ENCODE data around the gene PSMC4. TPM values are rescaled to one million over a fixed set of nuclear protein-coding genes. Genes with fewer than 3 reads are reported as not detected.

The PSMC4 gene
- polyA plus RNA-seq, 3 donors: 67.0 to 85.8 (median 79.6) TPM

DNA sequence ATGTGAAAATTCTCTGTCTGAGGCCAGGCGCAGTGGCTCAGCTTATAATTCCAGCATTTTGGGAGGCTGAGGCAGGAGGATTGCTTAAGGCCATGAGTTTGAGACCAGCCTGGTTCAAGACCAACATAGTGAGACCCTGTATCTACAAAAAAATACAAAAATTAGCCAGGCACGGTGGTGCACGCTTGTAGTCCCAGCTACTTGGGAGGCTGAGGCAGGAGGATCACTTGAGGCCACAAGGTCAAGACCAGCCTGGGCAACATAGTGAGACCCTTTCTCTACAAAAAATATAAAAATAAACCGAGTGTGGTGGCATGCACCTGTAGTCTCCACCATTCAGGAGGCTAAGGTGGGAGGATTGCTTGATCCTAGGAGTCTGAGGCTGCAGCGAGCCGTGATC, 34.3 kb upstream of the PSMC4 start:
- no peak overlapping the region for H2AFZ ChIP-seq (ENCODE audit: insufficient read depth, low read depth, low read length, poor library complexity, severe bottlenecking)
- H3K4me2 ChIP-seq (replicated peaks; ENCODE audit: extremely low read depth, low read length, poor library complexity, severe bottlenecking): no peak overlapping the region
- H3K36me3 ChIP-seq (replicated peaks in 1 of 2; ENCODE audit: control insufficient read depth in 1 of 2, insufficient read depth in 2 of 2, low read length in 2 of 2): no peaks in the 10 kb centered on the region
- H3K9me3 ChIP-seq (replicated peaks in 1 of 2; ENCODE audit: control insufficient read depth in 1 of 2, insufficient read depth in 1 of 2, low read length in 2 of 2): peaks cover 12 to 21% of the 10 kb centered on the region in 2 donors
- Mint-ChIP-seq H3K36me3 (peaks cover 12 to 21% of the 10 kb centered on the region in 2 donors), H3K4me1 (peaks cover 54% of the 10 kb centered on the region), H3K9me3 (peaks cover 15 to 36% (median 27%) of the 10 kb centered on the region in 7 donors), H3K4me3 (peak overlapping the region in 1 of 2 donors; percentile 83), H3K27ac (no peak overlapping the region), H3K27me3 (ENCODE audit: low read depth in 3 of 3) (peaks cover 76 to 98% (median 86%) of the 10 kb centered on the region in 3 donors)
- no peak for DNase-seq
- H3K27ac ChIP-seq (ENCODE audit: low read depth in 1 of 2, low read length in 2 of 2): no peak overlapping the region
- H4K20me1 ChIP-seq (ENCODE audit: insufficient read depth, low read length): no peaks in the 10 kb centered on the region
- intact Hi-C loops (cut with micrococcal nuclease): no loop called here
- no peak overlapping the region for H3K4me3 ChIP-seq (replicated peaks in 1 of 3; ENCODE audit: low read depth in 2 of 3, low read length in 3 of 3)
- peaks cover 37 to 80% of the 10 kb centered on the region in 2 donors for H3K27me3 ChIP-seq (ENCODE audit: control insufficient read depth in 2 of 2, insufficient read depth in 2 of 2, low read length in 2 of 2)
- no peak overlapping the region for H3K9ac ChIP-seq (ENCODE audit: insufficient read depth, low read length, poor library complexity, severe bottlenecking)
- 100% methylated on average over 3 of the region's 6 CpGs for WGBS (ENCODE audit: insufficient coverage)
- H3K79me2 ChIP-seq (ENCODE audit: insufficient read depth, low read length): no peaks in the 10 kb centered on the region
- H3K4me1 ChIP-seq (ENCODE audit: control insufficient read depth in 1 of 2, insufficient read depth in 2 of 2, low read length in 2 of 2): peaks cover 43 to 70% of the 10 kb centered on the region in 2 donors
- TF ChIP-seq, protein P1, sequence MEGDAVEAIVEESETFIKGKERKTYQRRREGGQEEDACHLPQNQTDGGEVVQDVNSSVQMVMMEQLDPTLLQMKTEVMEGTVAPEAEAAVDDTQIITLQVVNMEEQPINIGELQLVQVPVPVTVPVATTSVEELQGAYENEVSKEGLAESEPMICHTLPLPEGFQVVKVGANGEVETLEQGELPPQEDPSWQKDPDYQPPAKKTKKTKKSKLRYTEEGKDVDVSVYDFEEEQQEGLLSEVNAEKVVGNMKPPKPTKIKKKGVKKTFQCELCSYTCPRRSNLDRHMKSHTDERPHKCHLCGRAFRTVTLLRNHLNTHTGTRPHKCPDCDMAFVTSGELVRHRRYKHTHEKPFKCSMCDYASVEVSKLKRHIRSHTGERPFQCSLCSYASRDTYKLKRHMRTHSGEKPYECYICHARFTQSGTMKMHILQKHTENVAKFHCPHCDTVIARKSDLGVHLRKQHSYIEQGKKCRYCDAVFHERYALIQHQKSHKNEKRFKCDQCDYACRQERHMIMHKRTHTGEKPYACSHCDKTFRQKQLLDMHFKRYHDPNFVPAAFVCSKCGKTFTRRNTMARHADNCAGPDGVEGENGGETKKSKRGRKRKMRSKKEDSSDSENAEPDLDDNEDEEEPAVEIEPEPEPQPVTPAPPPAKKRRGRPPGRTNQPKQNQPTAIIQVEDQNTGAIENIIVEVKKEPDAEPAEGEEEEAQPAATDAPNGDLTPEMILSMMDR (IDR thresholded peaks at IDR 0.05): no peak

DNA sequence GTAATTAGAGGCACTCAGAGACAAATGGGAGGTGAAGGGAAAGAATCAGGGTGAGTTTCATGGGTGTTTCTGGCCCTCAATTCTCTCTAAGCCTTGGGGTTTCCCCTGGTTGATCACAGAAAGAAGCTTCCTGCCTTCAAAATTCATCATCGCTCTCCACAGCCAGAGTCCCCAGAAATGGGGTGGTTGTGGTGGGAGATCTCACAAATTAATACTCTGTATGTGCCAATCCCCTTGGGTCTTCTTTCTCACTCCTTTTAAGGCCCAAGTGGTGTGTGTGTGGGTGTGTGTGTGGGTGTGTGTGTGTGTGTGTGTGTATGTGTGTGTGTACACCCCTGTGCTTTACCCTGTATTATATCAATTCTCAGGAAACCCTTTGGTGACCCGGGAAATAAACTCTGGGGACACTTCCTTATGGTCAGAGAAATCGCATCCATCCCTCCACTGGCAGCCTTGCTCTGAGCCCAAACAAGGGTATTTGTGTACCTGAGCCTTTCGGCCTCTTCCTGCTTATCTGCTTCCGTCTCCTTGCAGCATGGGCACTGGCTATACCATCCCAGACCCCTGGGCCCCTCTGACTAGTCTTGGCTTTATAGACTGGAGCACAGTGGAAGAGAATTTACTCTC, 33.8 kb upstream of the PSMC4 start:
- peaks cover 12 to 21% of the 10 kb centered on the region in 2 donors for H3K36me3 Mint-ChIP-seq
- intact Hi-C loops (cut with micrococcal nuclease): no loop called here
- Histone ChIP-seq H3K27ac (ENCODE audit: low read depth in 1 of 2, low read length in 2 of 2) (no peak overlapping the region), H3K9ac (ENCODE audit: insufficient read depth, low read length, poor library complexity, severe bottlenecking) (no peak overlapping the region), H3K4me3 (replicated peaks in 1 of 3; ENCODE audit: low read depth in 2 of 3, low read length in 3 of 3) (peak overlapping the region in 1 of 3 experiments; percentile 60), H3K79me2 (ENCODE audit: insufficient read depth, low read length) (no peaks in the 10 kb centered on the region), H3K4me2 (replicated peaks; ENCODE audit: extremely low read depth, low read length, poor library complexity, severe bottlenecking) (peak overlapping the region; percentile 55), H3K27me3 (ENCODE audit: control insufficient read depth in 2 of 2, insufficient read depth in 2 of 2, low read length in 2 of 2) (peaks cover 37 to 75% of the 10 kb centered on the region in 2 donors), H2AFZ (ENCODE audit: insufficient read depth, low read depth, low read length, poor library complexity, severe bottlenecking) (no peak overlapping the region), H3K9me3 (replicated peaks in 1 of 2; ENCODE audit: control insufficient read depth in 1 of 2, insufficient read depth in 1 of 2, low read length in 2 of 2) (peaks cover 12 to 21% of the 10 kb centered on the region in 2 donors), H4K20me1 (ENCODE audit: insufficient read depth, low read length) (no peaks in the 10 kb centered on the region), H3K4me1 (ENCODE audit: control insufficient read depth in 1 of 2, insufficient read depth in 2 of 2, low read length in 2 of 2) (peaks cover 48 to 76% of the 10 kb centered on the region in 2 donors), H3K36me3 (replicated peaks in 1 of 2; ENCODE audit: control insufficient read depth in 1 of 2, insufficient read depth in 2 of 2, low read length in 2 of 2) (no peaks in the 10 kb centered on the region)
- DNase-seq: peak in 1 of 3 donors; percentile 42
- TF ChIP-seq, protein P1 (IDR thresholded peaks at IDR 0.05): no peak
- H3K9me3 Mint-ChIP-seq: peaks cover 15 to 36% (median 25%) of the 10 kb centered on the region in 7 donors
- H3K27me3 Mint-ChIP-seq (ENCODE audit: low read depth in 3 of 3): peaks cover 72 to 94% (median 80%) of the 10 kb centered on the region in 3 donors
- 18% methylated on average over 2 of the region's 5 CpGs for WGBS (ENCODE audit: insufficient coverage)
- H3K4me3 Mint-ChIP-seq: peak overlapping the region in 1 of 2 donors; percentile 81
- H3K27ac Mint-ChIP-seq: peak overlapping the region in 3 of 7 donors; percentile 13 to 60 (median 20)
- peaks cover 60% of the 10 kb centered on the region for H3K4me1 Mint-ChIP-seq

All from CD14-positive monocyte (primary cell).